BLaER1 (cell line): ENCODE results near the gene ABLIM2.

Experiments used
- H3K27ac ChIP-seq: shearing (Covaris generic); formaldehyde crosslinking; 2 replicates; pipeline ENCODE4 v1.8.1; 2022
- H3K27me3 ChIP-seq: shearing (Covaris generic); formaldehyde crosslinking; 2 replicates; pipeline ENCODE4 v1.8.1; 2022
- H3K36me3 ChIP-seq: shearing (Covaris generic); formaldehyde crosslinking; 2 replicates; pipeline ENCODE4 v1.8.1; 2022
- H3K4me1 ChIP-seq: shearing (Covaris generic); formaldehyde crosslinking; 2 replicates; pipeline ENCODE4 v1.8.1; 2022
- H3K4me2 ChIP-seq: shearing (Covaris generic); formaldehyde crosslinking; 2 replicates; pipeline ENCODE4 v1.8.1; 2022
- H3K4me3 ChIP-seq: shearing (Covaris generic); formaldehyde crosslinking; 2 replicates; pipeline ENCODE4 v1.8.1; 2022
- H3K9ac ChIP-seq: shearing (Covaris generic); formaldehyde crosslinking; 2 replicates; pipeline ENCODE4 v1.8.1; 2022
- H3K9me3 ChIP-seq: shearing (Covaris generic); formaldehyde crosslinking; 2 replicates; pipeline ENCODE4 v1.8.1; 2022
- H4K20me1 ChIP-seq: shearing (Covaris generic); formaldehyde crosslinking; 2 replicates; pipeline ENCODE4 v1.8.1; 2022
- Cebpa-rat ChIP-seq: shearing (Covaris generic); IDR thresholded peaks from 2 replicates; pipeline ENCODE4 v1.8.1; 2022

The ABLIM2 gene

DNA sequence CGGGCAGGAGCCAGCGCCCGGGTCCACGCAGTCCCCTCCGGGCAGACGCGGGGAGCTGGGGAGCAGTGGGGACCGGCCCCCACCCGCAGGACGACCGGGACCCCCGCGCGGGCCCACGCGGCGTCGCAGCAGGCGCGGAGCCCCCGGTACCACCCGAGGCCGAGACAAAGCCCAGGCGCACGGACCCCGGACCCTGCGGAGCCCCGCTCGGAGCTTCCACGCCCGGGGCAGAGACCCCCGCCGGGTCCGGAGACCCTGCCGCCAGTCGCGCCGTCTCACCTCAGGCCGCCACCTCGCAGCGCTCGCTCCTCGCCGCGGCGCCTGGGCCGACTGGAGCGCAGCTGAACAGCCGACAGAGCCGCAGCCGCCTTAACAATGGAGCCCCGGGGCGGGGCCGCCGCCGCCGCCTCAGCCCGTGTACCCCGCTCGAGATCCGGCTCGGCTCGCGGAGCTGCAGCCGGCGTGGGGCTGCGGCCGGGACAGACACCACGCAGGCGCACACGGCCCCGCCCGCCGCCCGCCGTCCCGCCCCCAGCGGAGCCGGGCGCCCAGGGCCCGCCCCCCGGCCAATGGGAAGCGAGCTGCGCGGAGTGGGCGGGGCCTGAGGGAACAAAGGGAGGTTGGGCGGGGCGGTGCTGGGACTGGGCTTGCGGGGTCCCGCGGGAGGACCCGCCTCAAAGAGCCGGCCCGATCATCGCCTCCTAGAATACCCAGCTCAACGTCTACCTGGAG lies 219.1 kb downstream of the ABLIM2 start, which contains the start of gene AFAP1:
Gene AFAP1, minus strand, starts transcription at position 485 of the 732 bp plus-strand sequence. CDS start 67,783 bp downstream, outside the sequence.
- H3K4me1 ChIP-seq, result peaks cover 22% of the 10 kb centered on the region
- peaks cover 24% of the 10 kb centered on the region for H3K27me3 ChIP-seq
- H3K36me3 ChIP-seq, result no peaks in the 10 kb centered on the region
- no peak for TF ChIP-seq Cebpa-rat
- no peaks in the 10 kb centered on the region for H3K9me3 ChIP-seq
- H3K4me2 ChIP-seq, result peak within 1 kb of the TSS; percentile 99
- H3K9ac ChIP-seq, result peak within 1 kb of the TSS; percentile 92
- H3K27ac ChIP-seq, result peak within 1 kb of the TSS; percentile 85
- H4K20me1 ChIP-seq, result peaks cover 43% of the 10 kb centered on the region
- H3K4me3 ChIP-seq, result peak within 1 kb of the TSS; percentile 86

- Histone ChIP-seq H4K20me1 (peaks cover 51% of the 10 kb centered on the region), H3K4me2 (peak overlapping the region; percentile 99), H3K4me3 (peak overlapping the region; percentile 86), H3K9ac (peak overlapping the region; percentile 92), H3K27me3 (peaks cover 24% of the 10 kb centered on the region), H3K27ac (peak overlapping the region; percentile 85), H3K9me3 (no peaks in the 10 kb centered on the region), H3K36me3 (no peaks in the 10 kb centered on the region), H3K4me1 (peaks cover 22% of the 10 kb centered on the region)
- no peak for TF ChIP-seq Cebpa-rat
Measured at GRCh38 chr4:7938609-7939376, 219.8 kb downstream of the ABLIM2 start.

DNA sequence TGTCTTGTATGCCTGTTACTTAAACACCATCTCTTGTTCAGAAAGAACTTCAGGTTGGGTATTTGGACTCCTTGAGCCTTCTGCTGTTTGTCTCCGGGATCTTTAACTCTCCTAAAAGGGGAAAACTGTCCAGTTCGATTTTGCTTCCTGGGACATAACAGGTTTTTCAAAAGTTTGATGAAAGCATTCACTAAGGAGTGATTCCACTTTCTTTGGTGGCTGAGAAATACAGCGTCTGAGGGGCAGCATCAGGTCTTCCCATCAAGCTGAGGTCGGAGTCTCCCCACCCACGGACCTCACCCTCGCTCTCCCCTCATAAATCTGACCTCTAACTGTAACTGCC lies 220.4 kb downstream of the ABLIM2 start:
- Histone ChIP-seq H3K4me3 (peak overlapping the region; percentile 86), H3K9me3 (no peaks in the 10 kb centered on the region), H3K9ac (peak overlapping the region; percentile 92; the same call in 1 of the 2 replicates), H3K27ac (no peak overlapping the region), H4K20me1 (peaks cover 55% of the 10 kb centered on the region), H3K27me3 (peaks cover 24% of the 10 kb centered on the region), H3K4me2 (peak overlapping the region; percentile 99), H3K36me3 (no peaks in the 10 kb centered on the region), H3K4me1 (peaks cover 22% of the 10 kb centered on the region)
- no peak for TF ChIP-seq Cebpa-rat

DNA sequence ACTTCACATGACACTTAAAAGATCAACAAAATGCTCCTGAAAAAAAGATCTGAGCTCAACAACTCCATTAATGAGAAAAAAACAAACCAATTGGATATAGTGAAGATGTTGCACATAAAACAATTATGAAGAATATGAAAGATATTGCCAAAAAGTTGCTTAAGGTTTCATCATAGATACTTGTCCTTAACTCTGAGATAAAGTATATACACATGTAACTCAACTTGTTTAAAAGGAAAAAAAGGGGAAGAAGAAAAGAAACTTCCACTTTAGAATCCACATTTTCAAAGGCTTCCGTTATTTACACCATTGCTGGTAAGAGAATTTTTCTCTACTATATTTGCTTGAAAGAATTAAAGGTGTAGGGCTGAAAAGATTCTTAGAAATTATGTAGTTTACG lies 221.6 kb downstream of the ABLIM2 start:
- TF ChIP-seq Cebpa-rat, result no peak
- Histone ChIP-seq H4K20me1 (peaks cover 55% of the 10 kb centered on the region), H3K4me2 (no peak overlapping the region), H3K4me3 (no peak overlapping the region), H3K9ac (no peak overlapping the region), H3K27ac (no peak overlapping the region), H3K9me3 (no peaks in the 10 kb centered on the region), H3K36me3 (no peaks in the 10 kb centered on the region), H3K27me3 (peaks cover 24% of the 10 kb centered on the region), H3K4me1 (peaks cover 22% of the 10 kb centered on the region)

GRCh38 chr4:7933651-7934510 lies 224.7 kb downstream of the ABLIM2 start:
- Histone ChIP-seq H3K27me3 (peaks cover 18% of the 10 kb centered on the region), H3K9ac (no peak overlapping the region), H3K4me2 (no peak overlapping the region), H3K36me3 (no peaks in the 10 kb centered on the region), H3K27ac (no peak overlapping the region), H3K9me3 (no peaks in the 10 kb centered on the region), H3K4me1 (peaks cover 12% of the 10 kb centered on the region), H4K20me1 (peaks cover 69% of the 10 kb centered on the region), H3K4me3 (no peak overlapping the region)
- TF ChIP-seq Cebpa-rat, result no peak

DNA sequence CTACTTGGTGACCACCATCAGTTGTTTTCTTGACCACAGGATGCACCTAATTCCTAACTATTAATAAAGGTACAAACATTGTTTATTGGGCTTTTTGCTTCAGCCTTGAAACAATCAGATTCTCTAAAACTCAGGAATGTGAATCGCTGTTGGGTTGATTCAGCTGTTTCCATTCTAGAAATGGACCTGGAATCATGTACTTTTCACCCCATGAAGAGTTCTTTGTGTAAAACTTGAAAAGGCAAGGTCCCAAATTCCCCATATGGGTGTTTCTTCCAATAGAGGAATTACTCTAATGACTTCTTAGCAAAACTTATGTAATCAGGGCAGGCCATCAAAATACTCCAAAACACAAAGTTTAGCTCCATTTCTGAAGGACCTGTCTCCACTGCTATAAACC lies 226.3 kb downstream of the ABLIM2 start:
- H3K4me2 ChIP-seq, result no peak overlapping the region
- H3K27ac ChIP-seq, result no peak overlapping the region
- H3K9ac ChIP-seq, result no peak overlapping the region
- no peaks in the 10 kb centered on the region for H3K9me3 ChIP-seq
- H3K27me3 ChIP-seq, result peaks cover 2% of the 10 kb centered on the region; the same call in 1 of the 2 replicates
- H4K20me1 ChIP-seq, result peaks cover 61% of the 10 kb centered on the region
- no peaks in the 10 kb centered on the region for H3K36me3 ChIP-seq
- H3K4me1 ChIP-seq, result no peaks in the 10 kb centered on the region
- no peak for TF ChIP-seq Cebpa-rat
- H3K4me3 ChIP-seq, result no peak overlapping the region

- peaks cover 35% of the 10 kb centered on the region for H4K20me1 ChIP-seq
- H3K9me3 ChIP-seq, result 0 out of 2 replicates have a peak, but pooled peaks cover 4% of the 10 kb centered on the region
- H3K9ac ChIP-seq, result no peak overlapping the region
- TF ChIP-seq Cebpa-rat, result no peak
- peak overlapping the region; percentile 6; the same call in 1 of the 2 replicates for H3K4me2 ChIP-seq
- no peaks in the 10 kb centered on the region for H3K36me3 ChIP-seq
- H3K4me3 ChIP-seq, result no peak overlapping the region
- no peak overlapping the region for H3K27ac ChIP-seq
- no peaks in the 10 kb centered on the region for H3K27me3 ChIP-seq
- H3K4me1 ChIP-seq, result peaks cover 5% of the 10 kb centered on the region; the same call in 1 of the 2 replicates
Measured at GRCh38 chr4:7929118-7929951, 229.3 kb downstream of the ABLIM2 start.

GRCh38 chr4:7928711-7929110 lies 229.9 kb downstream of the ABLIM2 start:
- H3K27ac ChIP-seq, result no peak overlapping the region
- no peak for TF ChIP-seq Cebpa-rat
- no peak overlapping the region for H3K4me3 ChIP-seq
- no peak overlapping the region for H3K4me2 ChIP-seq
- 0 out of 2 replicates have a peak, but pooled peaks cover 4% of the 10 kb centered on the region for H3K9me3 ChIP-seq
- peaks cover 28% of the 10 kb centered on the region for H4K20me1 ChIP-seq
- H3K36me3 ChIP-seq, result no peaks in the 10 kb centered on the region
- peaks cover 5% of the 10 kb centered on the region; the same call in 1 of the 2 replicates for H3K4me1 ChIP-seq
- H3K9ac ChIP-seq, result no peak overlapping the region
- no peaks in the 10 kb centered on the region for H3K27me3 ChIP-seq
